ENCODE data around the gene SPRED1. TPM values are rescaled to one million over a fixed set of nuclear protein-coding genes. Genes with fewer than 3 reads are reported as not detected.

SPRED1 gene
- total RNA-seq, 2 experiments from 2014 or later = 7.5 to 21.1 TPM

GRCh38 chr15:38247336-38247735, 5.3 kb upstream of the SPRED1 start:
- Histone ChIP-seq H3K9me2 (ENCODE audit: insufficient read depth, low read length) (no peaks in the 10 kb centered on the region), H2AFZ (ENCODE audit: low read length) (no peak overlapping the region), H4K20me1 (ENCODE audit: insufficient read depth, low read length) (no peaks in the 10 kb centered on the region), H3K4me2 (ENCODE audit: low read length) (no peak overlapping the region), H3K27ac (ENCODE audit: low read depth, low read length, poor library complexity, severe bottlenecking) (no peak overlapping the region), H3K79me2 (ENCODE audit: insufficient read depth, low read depth, low read length) (no peaks in the 10 kb centered on the region), H3K4me1 (ENCODE audit: insufficient read depth, low read length, poor library complexity, severe bottlenecking) (peaks cover 24% of the 10 kb centered on the region), H3K9me3 (ENCODE audit: low read length) (no peaks in the 10 kb centered on the region), H3K36me3 (ENCODE audit: insufficient read depth, low read length) (no peaks in the 10 kb centered on the region), H3K4me3 (ENCODE audit: low read depth, low read length, poor library complexity, severe bottlenecking) (no peak overlapping the region)
- no peak for DNase-seq (ENCODE audit: low spot score)
- ChIA-PET POLR2A (interaction anchor here (1.7 kb wide), 1 partner anchor 174 kb away, joined by 11 read pairs; no protein-coding TSS in a partner anchor), CTCF (ENCODE audit: unreplicated experiment) (no interaction called here)
- no TSS peak for BruUV-seq (replicated peaks)
- intact Hi-C loops (cut with micrococcal nuclease; ENCODE audit: unreplicated experiment) = no loop called here
- TF ChIP-seq, protein P1, sequence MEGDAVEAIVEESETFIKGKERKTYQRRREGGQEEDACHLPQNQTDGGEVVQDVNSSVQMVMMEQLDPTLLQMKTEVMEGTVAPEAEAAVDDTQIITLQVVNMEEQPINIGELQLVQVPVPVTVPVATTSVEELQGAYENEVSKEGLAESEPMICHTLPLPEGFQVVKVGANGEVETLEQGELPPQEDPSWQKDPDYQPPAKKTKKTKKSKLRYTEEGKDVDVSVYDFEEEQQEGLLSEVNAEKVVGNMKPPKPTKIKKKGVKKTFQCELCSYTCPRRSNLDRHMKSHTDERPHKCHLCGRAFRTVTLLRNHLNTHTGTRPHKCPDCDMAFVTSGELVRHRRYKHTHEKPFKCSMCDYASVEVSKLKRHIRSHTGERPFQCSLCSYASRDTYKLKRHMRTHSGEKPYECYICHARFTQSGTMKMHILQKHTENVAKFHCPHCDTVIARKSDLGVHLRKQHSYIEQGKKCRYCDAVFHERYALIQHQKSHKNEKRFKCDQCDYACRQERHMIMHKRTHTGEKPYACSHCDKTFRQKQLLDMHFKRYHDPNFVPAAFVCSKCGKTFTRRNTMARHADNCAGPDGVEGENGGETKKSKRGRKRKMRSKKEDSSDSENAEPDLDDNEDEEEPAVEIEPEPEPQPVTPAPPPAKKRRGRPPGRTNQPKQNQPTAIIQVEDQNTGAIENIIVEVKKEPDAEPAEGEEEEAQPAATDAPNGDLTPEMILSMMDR (conservative IDR thresholded peaks at IDR 0.05; ENCODE audit: low read length) = no peak
- no peak for TF ChIP-seq EZH2phosphoT487 (IDR thresholded peaks at IDR 0.05; ENCODE audit: borderline replicate concordance, low read depth, low read length)

DNA sequence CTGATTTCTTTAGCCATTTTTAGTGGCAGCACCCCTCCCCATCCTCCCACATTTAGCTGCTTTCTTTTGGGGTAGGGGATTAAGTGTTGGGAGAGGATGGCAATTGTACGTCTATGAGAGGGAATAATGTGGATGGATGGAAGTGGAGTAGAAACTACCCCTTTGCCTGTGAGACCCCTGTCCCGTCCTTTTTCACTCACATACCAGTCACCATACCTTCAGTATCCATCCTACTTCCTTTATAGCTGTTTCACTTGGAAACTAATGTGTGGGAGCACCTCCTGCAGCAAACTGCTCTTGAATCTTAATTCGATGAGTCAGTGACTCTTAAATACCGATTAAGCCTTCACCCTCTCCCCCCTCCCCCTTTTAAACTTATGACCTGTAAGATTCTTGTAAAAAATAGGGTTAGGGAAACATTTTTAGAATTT, 730 bp downstream of the SPRED1 start:
- BruUV-seq (replicated peaks) = no TSS peak
- CTCF ChIA-PET (ENCODE audit: unreplicated experiment) = no interaction called here
- TF ChIP-seq, protein P1 (conservative IDR thresholded peaks at IDR 0.05; ENCODE audit: low read length) = no peak
- no peak for TF ChIP-seq EZH2phosphoT487 (IDR thresholded peaks at IDR 0.05; ENCODE audit: borderline replicate concordance, low read depth, low read length)

More for the DNA sequence above, 730 bp downstream of the SPRED1 start:
- no peaks in the 10 kb centered on the region for H3K9me2 ChIP-seq (ENCODE audit: insufficient read depth, low read length)
- POLR2A ChIA-PET = interaction anchor here (0.5 to 2.2 kb wide), 16 partner anchors 11 to 231 kb away, joined by 3 to 18 read pairs (median 4); no protein-coding TSS in a partner anchor
- H3K27ac ChIP-seq (ENCODE audit: low read depth, low read length, poor library complexity, severe bottlenecking) = no peak overlapping the region
- H3K79me2 ChIP-seq (ENCODE audit: insufficient read depth, low read depth, low read length) = peaks cover 49% of the 10 kb centered on the region
- peaks cover 28% of the 10 kb centered on the region for H3K4me1 ChIP-seq (ENCODE audit: insufficient read depth, low read length, poor library complexity, severe bottlenecking)
- intact Hi-C loops (cut with micrococcal nuclease; ENCODE audit: unreplicated experiment) = loop anchor here (5.0 kb wide), 1 partner anchor 121 kb away; no protein-coding TSS in a partner anchor
- DNase-seq (ENCODE audit: low spot score) = peak; percentile 18
- peaks cover 19% of the 10 kb centered on the region for H4K20me1 ChIP-seq (ENCODE audit: insufficient read depth, low read length)
- H2AFZ ChIP-seq (ENCODE audit: low read length) = no peak overlapping the region
- peak overlapping the region; percentile 91 for H3K4me3 ChIP-seq (ENCODE audit: low read depth, low read length, poor library complexity, severe bottlenecking)
- no peaks in the 10 kb centered on the region for H3K36me3 ChIP-seq (ENCODE audit: insufficient read depth, low read length)
- peak overlapping the region; percentile 89 for H3K4me2 ChIP-seq (ENCODE audit: low read length)
- no peaks in the 10 kb centered on the region for H3K9me3 ChIP-seq (ENCODE audit: low read length)

Measured in OCI-LY7 (cell line).